PC-9 (cell line): ENCODE data around the gene INPP4A.

Experiments
- EZH2 ChIP-seq: fragments of 200-600 bp; sonication (generic); IDR thresholded peaks from 2 replicates; pipeline ENCODE4 v1.8.0; 2017; ENCODE audit warnings: antibody characterized with exemption, low read depth
- TF ChIP-seq, protein P1 (sequence below): fragments of 200-600 bp; sonication (generic); conservative IDR thresholded peaks from 2 replicates; pipeline ENCODE4 v1.6.1; 2017; ENCODE audit warnings: mixed run types, antibody characterized with exemption, mild to moderate bottlenecking, moderate library complexity

DNA sequence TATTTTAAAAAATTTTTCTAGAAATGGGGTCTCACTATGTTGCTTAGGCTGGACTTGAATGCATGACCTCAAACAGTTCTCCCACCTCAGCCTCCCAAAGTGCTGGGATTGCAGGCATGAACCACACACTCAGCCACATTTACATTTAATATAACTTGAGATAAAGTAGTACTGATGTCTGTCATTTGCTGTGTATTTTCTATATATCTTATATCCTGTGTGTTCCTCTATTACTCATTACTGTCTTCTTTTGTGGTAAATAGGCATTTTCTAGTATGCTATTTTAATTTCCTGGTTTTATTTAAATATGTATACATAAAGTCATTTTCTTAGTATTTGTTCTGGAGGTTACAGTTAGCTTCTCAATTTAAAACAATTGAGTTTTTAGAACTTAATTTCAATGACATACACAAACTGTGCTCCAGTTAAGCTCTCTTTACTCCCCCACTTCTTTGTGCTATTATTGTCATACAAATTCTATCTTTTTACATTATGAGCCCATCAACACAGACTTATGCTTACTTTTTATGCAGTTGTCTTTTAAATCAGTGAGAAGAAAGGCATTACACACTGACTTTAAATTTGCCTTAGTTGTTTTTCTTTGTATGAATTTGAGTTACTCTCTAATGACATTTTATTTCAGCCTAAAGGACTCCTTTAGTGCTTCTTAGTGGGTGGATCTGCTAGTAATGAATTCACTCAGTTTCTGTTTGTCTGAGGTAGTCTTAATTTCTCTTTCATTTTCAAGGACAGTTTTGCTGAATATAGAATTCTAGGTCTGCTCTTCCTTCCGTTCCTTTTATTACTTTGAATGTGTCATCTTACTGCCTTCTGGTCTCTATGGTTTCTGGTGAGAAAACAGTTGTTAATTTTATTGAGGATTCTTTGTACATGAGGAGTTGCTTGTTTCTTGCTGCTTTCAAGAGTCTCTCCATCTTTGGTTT is 6.2 kb upstream of the INPP4A start:
- TF ChIP-seq, protein P1, sequence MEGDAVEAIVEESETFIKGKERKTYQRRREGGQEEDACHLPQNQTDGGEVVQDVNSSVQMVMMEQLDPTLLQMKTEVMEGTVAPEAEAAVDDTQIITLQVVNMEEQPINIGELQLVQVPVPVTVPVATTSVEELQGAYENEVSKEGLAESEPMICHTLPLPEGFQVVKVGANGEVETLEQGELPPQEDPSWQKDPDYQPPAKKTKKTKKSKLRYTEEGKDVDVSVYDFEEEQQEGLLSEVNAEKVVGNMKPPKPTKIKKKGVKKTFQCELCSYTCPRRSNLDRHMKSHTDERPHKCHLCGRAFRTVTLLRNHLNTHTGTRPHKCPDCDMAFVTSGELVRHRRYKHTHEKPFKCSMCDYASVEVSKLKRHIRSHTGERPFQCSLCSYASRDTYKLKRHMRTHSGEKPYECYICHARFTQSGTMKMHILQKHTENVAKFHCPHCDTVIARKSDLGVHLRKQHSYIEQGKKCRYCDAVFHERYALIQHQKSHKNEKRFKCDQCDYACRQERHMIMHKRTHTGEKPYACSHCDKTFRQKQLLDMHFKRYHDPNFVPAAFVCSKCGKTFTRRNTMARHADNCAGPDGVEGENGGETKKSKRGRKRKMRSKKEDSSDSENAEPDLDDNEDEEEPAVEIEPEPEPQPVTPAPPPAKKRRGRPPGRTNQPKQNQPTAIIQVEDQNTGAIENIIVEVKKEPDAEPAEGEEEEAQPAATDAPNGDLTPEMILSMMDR, result no peak
- TF ChIP-seq EZH2, result no peak
